OCI-LY7 (cell line): ENCODE data around the gene ACSS1. TPM values are rescaled to one million over a fixed set of nuclear protein-coding genes. Genes with fewer than 3 reads are reported as not detected.

ENCODE experiments used
- BruUV-seq: library from RNA; stranded (reverse); fragments of 400-500 nt; replicated peaks from 2 replicates; lab custom pipeline; 2021; lab: Mats Ljungman, UMichigan
- CTCF ChIA-PET: fragments of 300-600 bp; sonication (Branson Sonifier 250); formaldehyde crosslinking; loops from one replicate; lab custom pipeline; 2022; ENCODE audit warnings: antibody characterized with exemption; ENCODE audit not compliant: unreplicated experiment; lab: Charles Lee
- POLR2A ChIA-PET: fragments of 300-600 bp; sonication (Branson Sonifier 250); formaldehyde crosslinking; loops from one replicate; lab custom pipeline; 2022; ENCODE audit warnings: antibody characterized with exemption; lab: Charles Lee
- DNase-seq: peaks from one replicate; pipeline ENCODE4 v3.0.0-alpha.2; 2015; ENCODE audit warnings: low spot score
- H2AFZ ChIP-seq: fragments of 200-600 bp; sonication (generic), shearing (Covaris generic); 2 replicates; pipeline ENCODE4 v1.6.1; 2014; ENCODE audit warnings: mild to moderate bottlenecking, antibody characterized with exemption, low read length, moderate library complexity
- H3K27ac ChIP-seq: fragments of 200-600 bp; sonication (generic); 2 replicates; pipeline ENCODE4 v1.5.1; 2014; ENCODE audit warnings: mixed run types, low read depth, mild to moderate bottlenecking, moderate library complexity, low read length, inconsistent platforms; ENCODE audit not compliant: poor library complexity, severe bottlenecking
- H3K36me3 ChIP-seq: fragments of 200-600 bp; sonication (generic); 2 replicates; pipeline ENCODE4 v1.6.1; 2014; ENCODE audit warnings: mild to moderate bottlenecking, antibody characterized with exemption, low read length, moderate library complexity, mixed read lengths; ENCODE audit not compliant: insufficient read depth
- H3K4me1 ChIP-seq: fragments of 200-600 bp; sonication (generic); 2 replicates; pipeline ENCODE4 v1.5.1; 2014; ENCODE audit warnings: mild to moderate bottlenecking, low read length; ENCODE audit not compliant: insufficient read depth, poor library complexity, severe bottlenecking
- H3K4me2 ChIP-seq: fragments of 200-600 bp; sonication (generic); 2 replicates; pipeline ENCODE4 v1.6.1; 2014; ENCODE audit warnings: mild to moderate bottlenecking, low read length
- H3K4me3 ChIP-seq: fragments of 200-600 bp; sonication (generic); 2 replicates; pipeline ENCODE4 v1.5.1; 2014; ENCODE audit warnings: mild to moderate bottlenecking, low read depth, low read length; ENCODE audit not compliant: poor library complexity, severe bottlenecking
- H3K79me2 ChIP-seq: fragments of 200-600 bp; sonication (generic); 2 replicates; pipeline ENCODE4 v1.6.1; 2016; ENCODE audit warnings: low read depth, mild to moderate bottlenecking, low read length, moderate library complexity, mixed read lengths; ENCODE audit not compliant: insufficient read depth
- H3K9me2 ChIP-seq: fragments of 200-600 bp; sonication (generic); 2 replicates; pipeline ENCODE4 v1.6.1; 2016; ENCODE audit warnings: mild to moderate bottlenecking, low read length, mixed read lengths; ENCODE audit not compliant: insufficient read depth
- H3K9me3 ChIP-seq: fragments of 200-600 bp; sonication (generic); 2 replicates; pipeline ENCODE4 v1.6.1; 2014; ENCODE audit warnings: mild to moderate bottlenecking, mixed run types, low read length, mixed read lengths
- H4K20me1 ChIP-seq: fragments of 200-600 bp; sonication (generic); 2 replicates; pipeline ENCODE4 v1.6.1; 2014; ENCODE audit warnings: mild to moderate bottlenecking, antibody characterized with exemption, low read length, moderate library complexity, mixed read lengths; ENCODE audit not compliant: insufficient read depth
- EZH2phosphoT487 ChIP-seq: fragments of 200-600 bp; sonication (generic); IDR thresholded peaks from 2 replicates; pipeline ENCODE4 v1.6.1; 2018; ENCODE audit warnings: low read depth, borderline replicate concordance, mild to moderate bottlenecking, mixed run types, antibody characterized with exemption, low read length, moderate library complexity, mixed read lengths
- intact Hi-C: fragments of 100-400 bp; cut with micrococcal nuclease; formaldehyde crosslinking; loops from one replicate; pipeline ENCODE4 v1.10.0; 2022; ENCODE audit not compliant: unreplicated experiment
- total RNA-seq, 2 experiments: library from RNA; depleted of rRNA in 1 of 2; stranded (reverse); fragments of >200 nt in 1 of 2; shearing (Covaris generic) in 1 of 2; gene quantifications; 2 replicates each; pipeline ENCODE4 v1.2.3, GENCODE V29; 2014 to 2022
- TF ChIP-seq, protein P1 (sequence below): fragments of 200-600 bp; sonication (generic); conservative IDR thresholded peaks from 2 replicates; pipeline ENCODE4 v1.5.1; 2014; ENCODE audit warnings: mild to moderate bottlenecking, antibody characterized with exemption, low read length, moderate library complexity, mixed read lengths

Gene ACSS1
- total RNA-seq, 2 experiments from 2014 or later, result 0.35 to 0.40 TPM

DNA sequence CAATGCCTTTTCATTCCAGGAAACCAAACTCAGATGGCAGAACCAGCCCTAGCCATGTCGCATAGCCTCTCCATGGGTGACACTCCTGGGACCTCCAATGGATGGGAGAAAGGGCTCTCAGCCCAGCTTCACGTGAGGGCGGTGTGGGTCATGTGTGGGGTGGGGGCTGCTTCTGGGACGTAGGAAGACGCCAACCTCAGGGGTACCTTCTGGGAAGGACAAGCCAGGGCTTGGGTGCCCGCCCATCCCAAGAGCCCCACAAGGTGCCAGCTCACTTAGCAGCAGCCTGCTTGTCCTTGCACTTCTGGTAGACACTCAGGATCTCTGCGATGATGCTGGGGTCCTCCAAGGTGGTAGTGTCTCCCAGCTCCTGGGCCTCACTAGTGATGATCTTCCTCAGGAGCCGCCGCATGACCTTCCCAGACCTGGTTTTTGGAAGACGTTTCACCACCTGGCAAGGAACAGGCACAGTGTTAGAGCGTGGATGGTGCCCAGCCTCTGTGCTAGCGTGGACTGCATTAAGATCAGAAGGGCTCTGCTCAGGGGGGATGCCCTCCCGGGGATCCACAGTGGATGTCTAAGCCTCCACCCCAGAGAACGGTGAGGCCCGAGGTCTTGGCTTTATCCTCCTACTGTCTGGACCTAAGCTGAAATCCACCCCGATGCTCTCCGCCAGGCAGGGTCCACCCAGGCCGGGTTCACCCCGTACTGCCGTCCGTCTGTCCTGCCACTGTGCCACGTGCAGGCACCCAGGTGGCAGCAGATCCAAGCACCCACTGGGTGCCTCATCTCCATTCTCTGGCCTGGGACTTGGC, 50.2 kb downstream of the ACSS1 start:
- Histone ChIP-seq H3K4me3 (no peak overlapping the region), H3K4me1 (no peaks in the 10 kb centered on the region), H3K36me3 (no peaks in the 10 kb centered on the region), H4K20me1 (no peaks in the 10 kb centered on the region), H3K79me2 (no peaks in the 10 kb centered on the region), H3K4me2 (no peak overlapping the region), H3K27ac (no peak overlapping the region), H2AFZ (no peak overlapping the region), H3K9me2 (no peaks in the 10 kb centered on the region), H3K9me3 (no peaks in the 10 kb centered on the region)
- ChIA-PET POLR2A (interaction anchor here (0.7 kb wide), 1 partner anchor 9 kb away, joined by 3 read pairs; no protein-coding TSS in a partner anchor), CTCF (no interaction called here)
- no peak for DNase-seq
- TF ChIP-seq, protein P1, sequence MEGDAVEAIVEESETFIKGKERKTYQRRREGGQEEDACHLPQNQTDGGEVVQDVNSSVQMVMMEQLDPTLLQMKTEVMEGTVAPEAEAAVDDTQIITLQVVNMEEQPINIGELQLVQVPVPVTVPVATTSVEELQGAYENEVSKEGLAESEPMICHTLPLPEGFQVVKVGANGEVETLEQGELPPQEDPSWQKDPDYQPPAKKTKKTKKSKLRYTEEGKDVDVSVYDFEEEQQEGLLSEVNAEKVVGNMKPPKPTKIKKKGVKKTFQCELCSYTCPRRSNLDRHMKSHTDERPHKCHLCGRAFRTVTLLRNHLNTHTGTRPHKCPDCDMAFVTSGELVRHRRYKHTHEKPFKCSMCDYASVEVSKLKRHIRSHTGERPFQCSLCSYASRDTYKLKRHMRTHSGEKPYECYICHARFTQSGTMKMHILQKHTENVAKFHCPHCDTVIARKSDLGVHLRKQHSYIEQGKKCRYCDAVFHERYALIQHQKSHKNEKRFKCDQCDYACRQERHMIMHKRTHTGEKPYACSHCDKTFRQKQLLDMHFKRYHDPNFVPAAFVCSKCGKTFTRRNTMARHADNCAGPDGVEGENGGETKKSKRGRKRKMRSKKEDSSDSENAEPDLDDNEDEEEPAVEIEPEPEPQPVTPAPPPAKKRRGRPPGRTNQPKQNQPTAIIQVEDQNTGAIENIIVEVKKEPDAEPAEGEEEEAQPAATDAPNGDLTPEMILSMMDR, result no peak
- TF ChIP-seq EZH2phosphoT487, result no peak
- intact Hi-C loops, result no loop called here
- no TSS peak for BruUV-seq

DNA sequence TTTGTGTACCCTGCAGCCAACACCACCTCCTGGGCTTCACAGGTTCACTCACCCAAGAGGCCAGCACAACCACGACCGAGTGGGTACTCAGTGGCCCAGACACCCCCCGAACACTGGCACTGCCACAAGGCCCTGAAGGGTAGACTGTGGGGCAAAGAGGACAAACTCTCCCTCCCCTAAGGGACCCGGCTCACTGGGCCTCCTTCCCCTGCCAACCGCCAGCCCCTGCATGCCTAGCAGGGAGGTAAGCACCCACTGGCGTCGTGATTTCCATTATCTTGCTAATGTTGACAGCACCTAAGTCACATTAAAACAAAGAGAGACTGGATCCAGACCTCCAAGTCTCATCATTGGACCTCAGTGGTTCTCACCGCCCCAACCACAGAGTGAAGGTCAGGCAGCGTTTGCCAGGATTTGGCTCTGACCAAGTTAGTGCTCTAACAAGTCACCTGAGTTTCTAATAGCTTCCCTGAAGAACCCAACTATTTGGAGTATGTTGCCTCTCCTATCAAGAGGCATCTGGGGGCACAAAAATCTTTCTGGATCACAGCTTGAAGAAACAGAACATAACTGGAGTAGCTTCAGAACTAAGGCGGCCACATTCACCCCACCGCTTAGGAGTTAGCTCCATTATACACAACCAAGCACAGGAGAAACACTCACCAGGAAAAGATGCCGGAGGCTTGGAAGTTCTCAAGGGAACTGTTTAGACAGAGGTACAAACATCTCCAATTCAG, 51.3 kb downstream of the ACSS1 start:
- intact Hi-C loops, result no loop called here
- TF ChIP-seq EZH2phosphoT487, result no peak
- TF ChIP-seq, protein P1, result no peak
- ChIA-PET POLR2A (interaction anchor here (0.6 kb wide), 1 partner anchor 30 kb away, joined by 3 read pairs; no protein-coding TSS in a partner anchor), CTCF (no interaction called here)
- H3K9me2 ChIP-seq, result no peaks in the 10 kb centered on the region
- no peak overlapping the region for H3K4me2 ChIP-seq
- no peak overlapping the region for H3K27ac ChIP-seq
- no peaks in the 10 kb centered on the region for H4K20me1 ChIP-seq
- H3K79me2 ChIP-seq, result no peaks in the 10 kb centered on the region
- BruUV-seq, result no TSS peak
- no peaks in the 10 kb centered on the region for H3K9me3 ChIP-seq
- H2AFZ ChIP-seq, result no peak overlapping the region
- no peak overlapping the region for H3K4me3 ChIP-seq
- H3K36me3 ChIP-seq, result no peaks in the 10 kb centered on the region
- no peak for DNase-seq
- no peaks in the 10 kb centered on the region for H3K4me1 ChIP-seq
